SU-DHL-6 (cell line): ENCODE measurements around the gene MYO10.

Experiments
- EZH2phosphoT487 ChIP-seq: fragments of 200-600 bp; sonication (generic), shearing (Covaris generic); conservative IDR thresholded peaks from 2 replicates; pipeline ENCODE4 v1.6.1; 2018; ENCODE audit warnings: mild to moderate bottlenecking, antibody characterized with exemption, low read length, moderate library complexity, mixed read lengths
- TF ChIP-seq, protein P1 (sequence below): fragments of 200-600 bp; sonication (generic); IDR thresholded peaks from one replicate; pipeline ENCODE4 v1.5.1; 2017; ENCODE audit warnings: antibody characterized with exemption, mild to moderate bottlenecking, low read length, moderate library complexity; ENCODE audit not compliant: insufficient read depth, poor library complexity, severe bottlenecking

DNA sequence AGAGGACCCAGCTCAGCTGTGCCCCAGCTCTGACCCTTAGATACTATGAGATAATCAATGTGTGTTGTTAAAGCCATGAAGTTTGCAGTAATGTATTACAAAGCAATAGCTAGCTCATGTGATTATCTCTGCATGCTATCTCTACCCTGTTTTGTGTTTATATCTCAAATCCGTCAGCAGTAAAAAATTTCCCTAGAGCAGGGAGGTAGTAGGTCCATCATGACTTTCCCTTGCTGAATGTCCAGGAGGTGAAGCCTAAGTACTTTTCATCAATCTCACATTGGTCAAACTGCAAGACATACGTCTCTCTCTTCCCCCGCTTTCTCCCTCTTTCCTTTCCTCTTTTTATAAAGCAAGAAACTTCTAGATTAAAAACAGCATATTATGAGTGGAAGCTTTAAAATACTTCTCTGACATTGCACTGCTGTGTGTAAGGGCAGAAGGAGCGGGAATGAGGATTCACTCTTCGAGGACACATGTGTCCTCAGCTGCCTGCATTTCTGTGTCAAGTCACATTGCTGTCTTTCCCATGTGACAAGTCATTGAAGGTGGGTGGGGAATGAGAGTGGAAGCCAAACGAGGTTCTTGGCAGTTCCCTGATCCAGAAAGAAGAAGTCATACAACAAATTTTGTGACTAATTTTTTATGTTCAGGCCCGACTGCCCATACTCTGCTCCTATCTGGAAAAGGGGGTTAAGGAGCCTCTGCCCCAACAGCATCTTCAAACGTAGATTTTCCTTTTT is 226.2 kb downstream of the MYO10 start:
- TF ChIP-seq, protein P1, sequence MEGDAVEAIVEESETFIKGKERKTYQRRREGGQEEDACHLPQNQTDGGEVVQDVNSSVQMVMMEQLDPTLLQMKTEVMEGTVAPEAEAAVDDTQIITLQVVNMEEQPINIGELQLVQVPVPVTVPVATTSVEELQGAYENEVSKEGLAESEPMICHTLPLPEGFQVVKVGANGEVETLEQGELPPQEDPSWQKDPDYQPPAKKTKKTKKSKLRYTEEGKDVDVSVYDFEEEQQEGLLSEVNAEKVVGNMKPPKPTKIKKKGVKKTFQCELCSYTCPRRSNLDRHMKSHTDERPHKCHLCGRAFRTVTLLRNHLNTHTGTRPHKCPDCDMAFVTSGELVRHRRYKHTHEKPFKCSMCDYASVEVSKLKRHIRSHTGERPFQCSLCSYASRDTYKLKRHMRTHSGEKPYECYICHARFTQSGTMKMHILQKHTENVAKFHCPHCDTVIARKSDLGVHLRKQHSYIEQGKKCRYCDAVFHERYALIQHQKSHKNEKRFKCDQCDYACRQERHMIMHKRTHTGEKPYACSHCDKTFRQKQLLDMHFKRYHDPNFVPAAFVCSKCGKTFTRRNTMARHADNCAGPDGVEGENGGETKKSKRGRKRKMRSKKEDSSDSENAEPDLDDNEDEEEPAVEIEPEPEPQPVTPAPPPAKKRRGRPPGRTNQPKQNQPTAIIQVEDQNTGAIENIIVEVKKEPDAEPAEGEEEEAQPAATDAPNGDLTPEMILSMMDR: no peak
- TF ChIP-seq EZH2phosphoT487: no peak
